GM23248 (cell line): ENCODE data around the gene IFNA17. TPM values are rescaled to one million over a fixed set of nuclear protein-coding genes. Genes with fewer than 3 reads are reported as not detected.

Experiments used
- DNase-seq: peaks from one replicate; pipeline ENCODE4 v3.0.0-alpha.2; 2015
- H2AFZ ChIP-seq: fragments of 200-600 bp; sonication (generic); 2 replicates; pipeline ENCODE4 v1.6.1; 2016; ENCODE audit warnings: antibody characterized with exemption
- H3F3A ChIP-seq: fragments of 200-600 bp; sonication (generic); 2 replicates; pipeline ENCODE4 v1.6.1; 2016; ENCODE audit warnings: mild to moderate bottlenecking, antibody characterized with exemption, mixed run types; ENCODE audit not compliant: insufficient read depth
- H3K27ac ChIP-seq: fragments of 200-600 bp; sonication (generic); 2 replicates; pipeline ENCODE4 v1.5.1; 2016; ENCODE audit warnings: mild to moderate bottlenecking
- H3K27me3 ChIP-seq: fragments of 200-600 bp; sonication (generic); replicated peaks from 2 replicates; pipeline ENCODE4 v1.6.1; 2016; ENCODE audit warnings: mild to moderate bottlenecking; ENCODE audit not compliant: insufficient read depth
- H3K36me3 ChIP-seq: fragments of 200-600 bp; sonication (generic); 2 replicates; pipeline ENCODE4 v1.6.1; 2016; ENCODE audit warnings: low read depth, mild to moderate bottlenecking
- H3K4me1 ChIP-seq: fragments of 200-600 bp; sonication (generic); 2 replicates; pipeline ENCODE4 v1.6.1; 2016; ENCODE audit warnings: mild to moderate bottlenecking; ENCODE audit not compliant: insufficient read depth
- H3K4me2 ChIP-seq: fragments of 200-600 bp; sonication (generic); one replicate; pipeline ENCODE4 v1.6.1; 2016; ENCODE audit warnings: mild to moderate bottlenecking; ENCODE audit not compliant: unreplicated experiment
- H3K4me3 ChIP-seq: fragments of 200-600 bp; sonication (generic); 2 replicates; pipeline ENCODE4 v1.5.1; 2016; ENCODE audit warnings: mild to moderate bottlenecking
- H3K79me2 ChIP-seq: fragments of 200-600 bp; sonication (generic); 2 replicates; pipeline ENCODE4 v1.6.1; 2016; ENCODE audit warnings: mild to moderate bottlenecking; ENCODE audit not compliant: insufficient read depth
- H3K9ac ChIP-seq: fragments of 200-600 bp; sonication (generic); 2 replicates; pipeline ENCODE4 v1.6.1; 2016; ENCODE audit warnings: mild to moderate bottlenecking
- H3K9me2 ChIP-seq: fragments of 200-600 bp; sonication (generic); 2 replicates; pipeline ENCODE4 v1.6.1; 2016; ENCODE audit warnings: mixed run types, mild to moderate bottlenecking, moderate library complexity; ENCODE audit not compliant: insufficient read depth
- H3K9me3 ChIP-seq: fragments of 200-600 bp; sonication (generic); one replicate; pipeline ENCODE4 v1.6.1; 2017; ENCODE audit warnings: low read depth
- H4K20me1 ChIP-seq: fragments of 200-600 bp; sonication (generic); 2 replicates; pipeline ENCODE4 v1.6.0; 2016; ENCODE audit not compliant: insufficient read depth
- EZH2 ChIP-seq: fragments of 200-600 bp; sonication (generic); IDR thresholded peaks from 2 replicates; pipeline ENCODE4 v1.6.1; 2018; ENCODE audit warnings: antibody characterized with exemption, mild to moderate bottlenecking; ENCODE audit not compliant: insufficient read depth, poor library complexity, severe bottlenecking
- EZH2phosphoT487 ChIP-seq: fragments of 200-600 bp; sonication (generic); IDR thresholded peaks from 2 replicates; pipeline ENCODE4 v1.6.1; 2018; ENCODE audit warnings: antibody characterized with exemption, moderate library complexity, mild to moderate bottlenecking, low read depth; ENCODE audit not compliant: insufficient read depth
- WGBS, 2 experiments: methylation state at CpG; one replicate each; pipeline ENCODE4 v1.1.6; 2015 to 2017; ENCODE audit warnings: low lambda C conversion rate in 2 of 2, low coverage in 1 of 2; ENCODE audit errors: missing lambda C conversion rate in 2 of 2; 5-methylcytosine and 5-hydroxymethylcytosine counted together
- in situ Hi-C: fragments of 300-500 bp; cut with MboI; formaldehyde crosslinking; loops from 2 replicates; pipeline ENCODE4 v1.15.0; 2020
- polyA plus RNA-seq: library from polyadenylated mRNA; unstranded; fragments of >200 nt; fragmentation: Nextera tagmentation; extraction: Ambion mirVana; gene quantifications from 2 replicates; pipeline ENCODE4 v1.2.1, GENCODE V29; 2016
- total RNA-seq: library from RNA; depleted of rRNA; stranded (reverse); fragments of >200 nt; shearing (Covaris generic); gene quantifications from 2 replicates; pipeline ENCODE4 v1.2.3, GENCODE V29; 2014

The IFNA17 gene
- total and polyA plus RNA-seq, 2 experiments from 2014 or later: not detected

DNA sequence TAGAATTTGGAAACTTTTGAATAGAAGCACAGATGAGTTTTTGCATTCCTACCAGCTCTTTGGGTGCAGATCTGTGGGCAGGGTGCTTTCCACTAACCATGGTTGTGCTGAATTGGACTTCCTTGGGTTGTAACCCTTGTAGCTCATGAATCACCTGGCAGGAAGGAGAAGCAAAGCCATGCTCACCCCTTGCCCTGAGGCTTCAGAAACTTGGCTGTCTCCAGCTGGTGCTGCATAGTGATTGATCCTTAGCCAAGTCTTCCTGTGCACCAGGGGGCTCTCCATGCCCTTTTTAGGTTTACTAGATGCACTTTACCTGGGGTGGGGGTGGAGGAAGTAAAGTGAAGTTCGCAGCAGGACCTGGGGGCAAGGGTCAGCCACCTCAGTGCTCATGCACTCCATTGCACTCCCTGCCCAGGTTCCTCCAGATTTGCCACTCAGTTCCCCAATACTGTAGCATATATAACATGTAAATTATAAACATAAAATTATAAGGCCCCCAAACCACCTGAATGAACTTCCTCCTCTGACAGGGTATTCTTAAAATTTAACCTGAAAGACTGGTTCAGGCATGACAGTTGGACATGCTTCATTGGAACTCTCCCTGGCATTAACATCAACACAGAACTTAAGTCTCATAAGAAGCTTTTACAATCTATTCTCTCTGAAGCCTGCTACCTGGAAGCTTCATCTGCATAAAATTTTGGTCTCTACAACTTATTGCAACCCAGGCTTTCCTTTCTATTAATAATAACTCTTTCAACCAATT, 37.6 kb upstream of the IFNA17 start:
- TF ChIP-seq EZH2 (no peak), EZH2phosphoT487 (no peak)
- H3K36me3 ChIP-seq: no peaks in the 10 kb centered on the region
- WGBS, 2 experiments: 17 to 36% methylated on average over 1 of the region's 1 CpG

DNA sequence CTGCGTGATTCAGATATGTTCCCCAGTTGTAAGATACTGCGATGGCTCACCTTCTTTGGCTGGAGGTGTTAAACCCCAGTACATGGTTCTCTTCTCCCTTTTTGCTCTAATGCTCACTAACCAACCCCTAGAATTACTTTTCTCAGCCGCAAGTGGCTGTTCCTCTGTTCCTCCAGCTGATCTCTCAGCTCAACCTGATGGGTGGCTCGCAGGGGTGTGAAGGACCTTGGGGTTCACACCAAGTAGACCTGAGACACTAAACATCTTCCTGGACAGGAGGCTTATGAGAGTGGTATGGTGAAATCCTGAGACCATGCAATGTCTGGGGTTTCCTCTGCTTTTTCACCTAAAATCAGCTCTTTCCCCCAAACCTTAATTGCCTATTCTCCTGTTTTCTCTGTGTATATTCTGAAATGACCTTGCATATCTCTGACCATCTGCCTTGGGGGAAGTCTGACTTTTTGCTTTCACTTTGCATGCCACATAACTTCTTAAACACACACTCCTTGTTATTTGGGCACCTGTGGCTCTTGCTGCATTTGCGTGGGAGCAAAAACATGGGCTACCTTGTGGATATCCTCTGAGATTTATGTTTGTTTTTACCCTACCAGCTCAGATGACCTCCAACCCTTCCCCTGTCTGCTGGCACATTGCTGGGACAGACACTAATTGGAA, 27.7 kb upstream of the IFNA17 start:
- Histone ChIP-seq H3K4me3 (no peak overlapping the region), H3K9me2 (no peaks in the 10 kb centered on the region), H3K27me3 (peaks cover 57% of the 10 kb centered on the region), H3K9ac (no peak overlapping the region), H3F3A (no peaks in the 10 kb centered on the region), H2AFZ (no peak overlapping the region), H3K9me3 (no peaks in the 10 kb centered on the region), H3K27ac (no peak overlapping the region), H4K20me1 (no peaks in the 10 kb centered on the region), H3K4me2 (no peak overlapping the region), H3K4me1 (no peaks in the 10 kb centered on the region), H3K79me2 (no peaks in the 10 kb centered on the region), H3K36me3 (no peaks in the 10 kb centered on the region)
- in situ Hi-C loops: no loop called here
- 47 to 57% methylated on average over 5 of the region's 5 CpGs for WGBS, 2 experiments
- TF ChIP-seq EZH2phosphoT487 (no peak), EZH2 (no peak)
- DNase-seq: no peak

More for the DNA sequence above, 37.6 kb upstream of the IFNA17 start:
- Histone ChIP-seq H3K27ac (no peak overlapping the region), H3K4me2 (no peak overlapping the region), H3K4me3 (no peak overlapping the region), H4K20me1 (no peaks in the 10 kb centered on the region), H3F3A (no peaks in the 10 kb centered on the region), H3K27me3 (peaks cover 54% of the 10 kb centered on the region), H3K9me2 (no peaks in the 10 kb centered on the region), H3K9ac (no peak overlapping the region), H3K9me3 (no peaks in the 10 kb centered on the region), H3K79me2 (no peaks in the 10 kb centered on the region), H3K4me1 (no peaks in the 10 kb centered on the region), H2AFZ (no peak overlapping the region)
- in situ Hi-C loops: no loop called here
- no peak for DNase-seq

DNA sequence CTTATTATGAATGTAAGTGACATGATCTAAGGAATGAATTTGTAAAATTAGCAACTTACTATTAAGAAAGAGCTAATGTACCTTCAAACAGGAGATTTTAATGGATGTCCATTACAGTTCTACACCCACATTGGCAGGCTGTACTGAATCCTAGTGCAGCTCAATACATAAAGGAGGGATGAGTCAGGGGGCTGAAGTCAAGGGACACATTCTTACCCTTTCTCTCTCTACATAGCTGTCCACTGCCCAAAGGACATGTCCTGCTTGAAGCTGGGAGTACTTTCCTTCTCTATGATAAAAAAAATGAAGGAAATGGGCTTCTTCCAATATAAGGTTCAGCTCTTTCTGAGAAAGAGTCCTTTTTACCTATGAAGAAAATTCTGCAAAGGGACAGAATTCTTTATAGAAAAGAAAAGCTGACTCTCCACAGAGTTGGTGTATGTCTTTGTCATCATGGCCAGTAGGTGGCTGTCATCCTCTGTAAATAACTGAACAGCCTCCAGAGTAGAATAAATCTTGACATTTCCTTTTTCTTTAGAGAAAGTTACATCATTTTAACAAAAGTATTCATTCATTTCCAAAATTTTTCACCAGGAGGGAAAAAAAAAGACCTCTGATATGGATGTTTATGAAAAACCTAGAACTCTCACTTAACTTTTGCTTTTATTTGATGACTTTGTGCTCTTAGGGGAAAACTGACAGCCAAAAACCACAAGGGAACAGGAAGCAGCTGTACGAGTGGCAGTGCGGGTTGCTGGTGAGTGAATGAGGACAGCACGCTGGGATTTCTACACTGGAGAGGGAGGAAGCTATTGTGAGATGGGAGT, 24.9 kb upstream of the IFNA17 start:
- H3K4me1 ChIP-seq: no peaks in the 10 kb centered on the region
- H3K4me2 ChIP-seq: peak overlapping the region; percentile 77
- 2 to 3% methylated on average over 3 of the region's 3 CpGs for WGBS, 2 experiments
- peaks cover 79% of the 10 kb centered on the region for H3K27me3 ChIP-seq
- H3K9me2 ChIP-seq: no peaks in the 10 kb centered on the region
- TF ChIP-seq EZH2 (no peak), EZH2phosphoT487 (no peak)
- H3K79me2 ChIP-seq: no peaks in the 10 kb centered on the region
- no peaks in the 10 kb centered on the region for H3K9me3 ChIP-seq
- peak overlapping the region; percentile 30; the same call in 1 of the 2 replicates for H3K9ac ChIP-seq
- H2AFZ ChIP-seq: peak overlapping the region; percentile 78
- H3K27ac ChIP-seq: no peak overlapping the region
- DNase-seq: peak; percentile 64
- peak overlapping the region; percentile 60 for H3K4me3 ChIP-seq
- H4K20me1 ChIP-seq: no peaks in the 10 kb centered on the region
- no peaks in the 10 kb centered on the region for H3F3A ChIP-seq
- no peaks in the 10 kb centered on the region for H3K36me3 ChIP-seq
- in situ Hi-C loops: no loop called here

DNA sequence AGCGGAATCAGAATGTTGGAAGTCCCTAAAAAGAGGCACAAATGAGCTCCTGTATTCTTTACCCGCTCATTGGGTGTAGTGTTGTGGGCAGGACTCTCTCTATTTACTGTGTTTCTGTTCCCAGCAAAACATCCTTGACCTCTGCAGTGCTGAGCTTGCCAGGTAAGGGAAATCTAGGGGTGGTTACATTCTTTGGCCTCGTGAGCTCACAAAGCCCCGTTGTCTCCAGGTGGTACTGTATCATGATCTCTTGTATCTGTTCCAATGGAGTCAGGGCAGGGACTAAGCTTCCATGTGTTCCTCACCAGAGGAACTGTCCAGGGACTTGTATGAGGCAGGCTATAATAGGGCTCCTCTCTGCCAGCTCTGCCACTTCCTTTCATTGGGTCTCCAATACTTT, 23.6 kb upstream of the IFNA17 start:
- in situ Hi-C loops: no loop called here
- Histone ChIP-seq H3K4me3 (no peak overlapping the region), H2AFZ (no peak overlapping the region), H3K9me2 (no peaks in the 10 kb centered on the region), H3K27ac (no peak overlapping the region), H3K27me3 (peaks cover 70% of the 10 kb centered on the region), H3K4me1 (no peaks in the 10 kb centered on the region), H3K9ac (no peak overlapping the region), H3K4me2 (no peak overlapping the region), H3K36me3 (no peaks in the 10 kb centered on the region), H3F3A (no peaks in the 10 kb centered on the region), H3K79me2 (no peaks in the 10 kb centered on the region), H4K20me1 (no peaks in the 10 kb centered on the region), H3K9me3 (no peaks in the 10 kb centered on the region)
- TF ChIP-seq EZH2 (no peak), EZH2phosphoT487 (no peak)
- 38 to 51% methylated on average over 4 of the region's 4 CpGs for WGBS, 2 experiments
- DNase-seq: no peak
